Measurements from ENCODE around the gene NEK4.

The NEK4 gene

GRCh38 chr3:52756141-52756540, 14.6 kb downstream of the NEK4 start:
- Histone ChIP-seq H3K36me3 (ENCODE audit: insufficient read depth) (no peaks in the 10 kb centered on the region), H3K4me2 (no peak overlapping the region), H3K79me2 (ENCODE audit: insufficient read depth, low read depth) (no peaks in the 10 kb centered on the region), H3K4me3 (IDR thresholded peaks at IDR 0.05; ENCODE audit: insufficient read depth, low read depth, low read length) (no peak overlapping the region), H3K27me3 (ENCODE audit: insufficient read depth, low read depth) (no peaks in the 10 kb centered on the region), H3K27ac (no peak overlapping the region), H3K4me1 (ENCODE audit: low read depth, poor library complexity, severe bottlenecking) (peaks cover 4% of the 10 kb centered on the region), H4K20me1 (ENCODE audit: insufficient read depth) (no peaks in the 10 kb centered on the region), H3K9ac (no peak overlapping the region), H2AFZ (ENCODE audit: low read depth) (no peak overlapping the region)
- TF ChIP-seq CTCF (conservative IDR thresholded peaks at IDR 0.05; ENCODE audit: low read depth, low read length), result no peak

- Histone ChIP-seq H3K4me2 (no peak overlapping the region), H3K27ac (no peak overlapping the region), H4K20me1 (ENCODE audit: insufficient read depth) (no peaks in the 10 kb centered on the region), H3K9ac (no peak overlapping the region), H3K79me2 (ENCODE audit: insufficient read depth, low read depth) (no peaks in the 10 kb centered on the region), H3K4me3 (IDR thresholded peaks at IDR 0.05; ENCODE audit: insufficient read depth, low read depth, low read length) (no peak overlapping the region), H3K27me3 (ENCODE audit: insufficient read depth, low read depth) (no peaks in the 10 kb centered on the region), H3K4me1 (ENCODE audit: low read depth, poor library complexity, severe bottlenecking) (peaks cover 4% of the 10 kb centered on the region), H3K36me3 (ENCODE audit: insufficient read depth) (no peaks in the 10 kb centered on the region), H2AFZ (ENCODE audit: low read depth) (no peak overlapping the region)
- no peak for TF ChIP-seq CTCF (conservative IDR thresholded peaks at IDR 0.05; ENCODE audit: low read depth, low read length)
These were observed 16.4 kb downstream of the NEK4 start for GRCh38 chr3:52754373-52754772.

GRCh38 chr3:52752045-52752660, 18.6 kb downstream of the NEK4 start:
- Histone ChIP-seq H3K27me3 (ENCODE audit: insufficient read depth, low read depth) (no peaks in the 10 kb centered on the region), H3K9ac (no peak overlapping the region), H3K4me2 (no peak overlapping the region), H3K79me2 (ENCODE audit: insufficient read depth, low read depth) (no peaks in the 10 kb centered on the region), H3K36me3 (ENCODE audit: insufficient read depth) (no peaks in the 10 kb centered on the region), H4K20me1 (ENCODE audit: insufficient read depth) (no peaks in the 10 kb centered on the region), H3K4me3 (IDR thresholded peaks at IDR 0.05; ENCODE audit: insufficient read depth, low read depth, low read length) (no peak overlapping the region), H2AFZ (ENCODE audit: low read depth) (no peak overlapping the region), H3K4me1 (ENCODE audit: low read depth, poor library complexity, severe bottlenecking) (peaks cover 4% of the 10 kb centered on the region), H3K27ac (no peak overlapping the region)
- no peak for TF ChIP-seq CTCF (conservative IDR thresholded peaks at IDR 0.05; ENCODE audit: low read depth, low read length)

- Histone ChIP-seq H3K9ac (no peak overlapping the region), H3K4me2 (no peak overlapping the region), H3K27ac (no peak overlapping the region), H3K4me3 (IDR thresholded peaks at IDR 0.05; ENCODE audit: insufficient read depth, low read depth, low read length) (no peak overlapping the region), H3K27me3 (ENCODE audit: insufficient read depth, low read depth) (no peaks in the 10 kb centered on the region), H3K4me1 (ENCODE audit: low read depth, poor library complexity, severe bottlenecking) (no peaks in the 10 kb centered on the region), H3K36me3 (ENCODE audit: insufficient read depth) (no peaks in the 10 kb centered on the region), H4K20me1 (ENCODE audit: insufficient read depth) (no peaks in the 10 kb centered on the region), H2AFZ (ENCODE audit: low read depth) (no peak overlapping the region), H3K79me2 (ENCODE audit: insufficient read depth, low read depth) (no peaks in the 10 kb centered on the region)
- TF ChIP-seq CTCF (conservative IDR thresholded peaks at IDR 0.05; ENCODE audit: low read depth, low read length), result no peak
These were observed 27.0 kb downstream of the NEK4 start for GRCh38 chr3:52743721-52744120.

All from KMS-11 (cell line).